HG03521 (cell line): ENCODE data around the gene RPS6KA2.

Experiments
- ATAC-seq: cut with Tn5 transposase; IDR thresholded peaks from one replicate; pipeline ENCODE4 v1.9.1; 2021; ENCODE audit warnings: mild to moderate bottlenecking, moderate library complexity; ENCODE audit not compliant: unreplicated experiment

The RPS6KA2 gene

DNA sequence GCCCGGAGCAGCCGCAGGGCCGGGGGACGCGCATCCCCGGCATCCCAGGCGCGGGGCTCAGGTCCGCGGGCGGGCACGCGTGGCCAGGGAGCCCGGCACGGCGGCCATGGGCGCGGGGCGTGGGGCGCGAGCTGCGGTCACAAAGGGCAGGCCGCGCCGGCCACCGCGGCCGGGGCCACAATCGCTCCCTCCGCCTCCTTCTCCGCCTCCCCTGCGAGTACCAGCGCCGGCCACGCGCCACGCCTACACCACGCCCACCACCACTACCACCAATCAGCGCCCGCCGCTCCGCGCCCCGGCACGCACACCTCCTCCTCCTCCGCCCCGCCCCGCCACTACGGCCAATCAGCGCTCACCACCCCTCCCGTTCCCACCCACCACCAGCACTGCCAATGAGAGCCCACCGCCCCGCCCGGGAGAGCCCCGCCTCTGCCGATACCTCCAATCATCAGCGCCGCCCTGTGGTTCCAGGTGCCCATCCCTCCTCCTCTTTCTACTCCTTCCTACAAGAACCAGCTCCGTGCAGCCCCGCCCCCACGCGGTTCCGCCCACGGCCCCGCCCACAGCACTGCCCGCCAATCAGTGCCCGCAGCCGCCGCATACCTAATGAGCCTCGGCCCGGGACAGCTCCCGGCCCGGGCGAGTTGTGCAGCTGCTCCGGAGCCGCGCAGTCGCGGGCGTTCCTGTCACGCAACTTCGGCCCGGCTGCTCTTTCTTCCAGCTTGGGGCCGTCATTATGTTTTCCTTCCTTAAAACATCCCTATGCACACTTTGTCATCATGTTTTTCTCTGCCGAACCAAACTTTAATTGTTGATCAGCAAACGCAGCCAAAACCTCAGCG lies at the start of gene RPS6KA2:
RPS6KA2 (minus strand) TSS at position 219 of the 842 bp plus-strand sequence. CDS start 232 bp downstream, outside the sequence.
- ATAC-seq: peak; percentile 90

DNA sequence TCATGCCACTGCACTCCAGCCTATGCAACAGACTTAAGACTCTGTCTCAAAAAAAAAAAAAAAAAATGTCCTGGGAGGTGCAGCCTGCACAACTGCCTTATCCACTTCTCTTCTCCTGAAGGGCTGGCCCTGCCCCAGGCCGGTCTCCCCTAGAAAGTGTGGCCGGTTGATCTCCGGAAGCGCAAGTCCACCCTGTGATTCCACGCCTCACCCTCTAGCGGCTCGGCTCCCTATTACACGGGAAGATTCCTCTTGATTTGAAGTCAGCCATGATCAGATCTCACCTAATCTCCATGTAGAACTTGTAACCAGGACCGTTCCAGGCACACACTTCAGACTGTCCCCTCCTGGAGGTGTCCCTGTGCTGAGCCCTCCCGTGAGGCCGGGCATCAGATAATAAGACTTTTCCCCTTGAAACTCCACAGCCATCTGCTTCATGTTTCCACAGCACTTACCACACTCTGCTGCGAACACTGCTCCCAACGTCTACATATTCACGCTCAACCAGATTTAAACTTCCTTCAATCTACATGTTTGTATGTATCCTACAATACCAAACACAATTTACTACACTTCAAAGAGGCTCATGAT lies 49.3 kb upstream of the RPS6KA2 start:
- no peak for ATAC-seq

DNA sequence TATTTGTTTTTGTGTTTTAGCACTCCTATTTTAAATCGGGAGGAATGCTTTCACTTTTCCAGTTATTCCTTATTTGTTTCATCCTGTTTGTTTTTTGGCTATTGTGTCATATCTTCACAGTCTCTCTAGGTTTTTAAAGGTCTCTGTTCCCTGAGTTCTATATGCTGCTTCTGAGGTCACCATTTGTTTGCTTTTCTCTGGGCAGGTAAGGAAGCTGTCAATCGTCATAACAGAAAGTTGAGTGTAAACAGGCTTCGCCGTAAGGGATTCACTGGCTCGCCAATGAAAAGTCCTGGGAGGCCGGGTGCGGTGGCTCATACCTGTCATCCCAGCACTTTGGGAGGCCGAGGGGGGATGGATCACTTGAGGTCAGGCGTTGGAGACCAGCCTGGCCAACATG lies 48.7 kb upstream of the RPS6KA2 start:
- no peak for ATAC-seq

DNA sequence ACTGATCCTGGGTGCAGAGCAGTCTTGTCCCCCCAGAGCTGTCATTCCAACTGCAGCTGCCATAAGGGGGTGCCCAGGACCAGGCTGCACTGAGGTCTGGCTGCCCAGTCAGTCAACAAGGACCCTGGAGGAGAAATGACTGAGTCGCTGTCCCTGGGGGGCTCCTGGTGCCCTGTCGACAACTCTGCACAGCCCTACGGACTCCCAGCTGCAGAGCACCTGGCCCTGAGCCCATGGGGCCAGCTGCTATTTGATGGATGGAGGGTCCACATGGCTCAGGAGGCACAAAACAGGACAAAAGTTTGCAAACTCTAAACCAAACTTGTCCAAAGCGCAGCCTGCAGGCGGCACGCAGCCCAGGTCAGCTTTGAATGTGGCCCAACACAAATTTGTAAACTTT lies 46.3 kb upstream of the RPS6KA2 start:
- ATAC-seq: no peak

DNA sequence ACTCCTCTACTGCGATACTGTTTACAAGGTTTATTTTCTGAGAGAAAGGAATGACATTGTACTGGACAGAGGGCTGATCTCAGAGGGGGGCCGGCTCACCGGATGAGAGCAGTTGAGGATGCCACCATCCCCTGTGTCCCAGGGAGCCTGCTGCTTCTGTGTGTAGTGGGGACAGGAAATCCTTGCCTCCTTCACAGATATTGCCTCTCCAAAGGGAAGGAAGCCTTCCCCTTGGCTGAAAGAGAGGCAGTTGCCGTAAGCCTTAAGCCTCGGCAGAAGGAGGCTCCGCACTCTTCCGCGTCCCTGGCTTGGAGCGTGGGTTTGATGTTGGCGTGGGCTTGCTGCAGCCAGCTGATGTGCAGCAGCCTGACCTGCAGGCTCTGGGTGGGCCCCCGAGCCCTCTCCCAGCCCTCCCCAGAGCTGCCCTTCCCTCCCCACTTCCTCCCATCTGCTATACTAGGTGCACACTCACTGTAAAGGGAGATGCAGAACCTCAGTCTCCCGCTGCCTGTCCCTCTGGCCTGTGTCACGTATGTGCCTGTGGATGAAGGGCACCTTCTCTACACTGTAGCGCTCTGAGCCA lies 45.7 kb upstream of the RPS6KA2 start:
- ATAC-seq: no peak

DNA sequence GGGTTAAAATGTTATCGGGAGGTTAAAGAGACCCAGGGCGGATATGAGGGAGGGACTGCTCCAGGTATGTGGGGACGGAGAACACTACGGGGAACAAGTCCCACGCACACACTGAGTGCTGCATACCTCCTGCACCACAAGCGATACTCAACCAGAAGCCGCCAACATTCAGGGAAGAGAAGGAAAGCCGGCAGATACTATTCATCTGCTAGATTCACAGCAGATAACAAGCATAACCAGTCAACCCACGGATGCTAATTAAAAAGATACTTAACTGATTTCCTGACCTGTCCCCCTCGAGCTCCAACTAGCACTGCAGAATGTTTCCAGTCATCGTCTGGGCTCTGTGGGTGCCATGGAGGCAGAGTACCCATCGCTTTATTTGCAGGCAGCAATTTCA lies 45.1 kb upstream of the RPS6KA2 start:
- no peak for ATAC-seq

DNA sequence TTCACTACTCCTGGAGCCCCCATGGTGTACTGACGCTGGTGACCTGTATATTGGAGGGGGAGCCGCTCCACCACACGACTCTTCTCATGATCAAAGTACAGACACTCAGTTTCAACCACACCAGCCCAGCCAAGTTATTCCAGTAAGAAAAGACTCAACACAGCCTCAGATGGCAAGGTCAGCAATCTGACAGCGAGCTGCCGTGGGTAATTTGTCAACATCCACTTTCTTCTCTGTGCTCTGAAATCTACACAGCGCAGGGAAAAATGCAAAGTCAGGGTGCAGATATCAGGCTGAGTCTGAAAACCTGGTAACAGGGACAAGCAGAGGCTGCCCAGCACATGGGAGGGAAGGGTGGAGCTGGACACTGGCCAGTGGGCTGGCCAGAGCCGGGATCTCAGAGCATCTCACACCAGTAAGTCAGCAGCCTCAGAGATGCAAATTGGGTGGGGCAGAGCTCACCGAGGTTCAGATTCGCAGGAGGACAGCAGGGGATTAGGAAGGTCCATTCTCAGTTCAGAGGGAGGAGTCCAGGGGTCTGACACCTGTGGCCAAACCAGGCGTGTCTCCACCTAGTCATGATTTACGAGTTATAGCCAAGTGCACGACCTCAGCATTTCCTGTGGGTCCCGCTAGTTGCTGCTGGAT lies 44.5 kb upstream of the RPS6KA2 start:
- ATAC-seq: no peak

DNA sequence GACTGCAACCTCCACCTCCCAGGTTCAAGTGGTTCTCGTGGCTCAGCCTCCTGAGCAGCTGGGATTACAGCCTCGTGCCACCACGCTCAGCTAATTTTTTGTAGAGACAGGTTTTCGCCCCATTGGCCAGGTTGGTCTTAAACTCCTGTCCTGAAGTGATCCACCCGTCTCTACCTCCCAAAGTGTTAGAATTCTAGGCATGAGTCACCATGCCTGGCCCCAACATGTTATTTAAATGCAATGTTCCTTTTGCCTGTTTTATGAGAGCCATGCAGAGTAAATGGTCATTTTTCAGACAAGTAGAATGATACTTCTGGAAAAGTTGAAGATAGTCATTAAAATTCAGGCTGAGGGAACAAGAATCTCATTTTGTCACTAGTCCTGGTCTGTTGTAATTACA lies 43.8 kb upstream of the RPS6KA2 start:
- ATAC-seq: no peak

DNA sequence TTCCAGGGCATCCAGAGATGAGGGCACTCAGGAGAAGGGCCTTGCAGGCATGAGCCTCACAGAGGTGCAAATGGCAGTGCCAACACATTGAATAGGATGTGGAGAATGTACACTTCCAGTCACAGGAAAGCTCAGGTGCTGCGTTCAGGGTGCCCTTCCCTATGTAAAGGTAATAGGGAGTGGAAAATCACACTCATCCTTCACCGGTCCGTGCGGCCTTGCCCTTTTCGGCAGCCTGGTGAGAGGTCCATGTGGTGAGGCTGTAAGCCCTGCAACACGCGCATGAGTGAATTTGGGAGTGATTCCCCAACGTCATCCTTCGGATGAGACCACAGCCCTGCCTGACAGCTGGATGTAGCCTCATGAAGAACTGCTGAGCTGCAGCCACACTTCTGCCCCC lies 43.0 kb upstream of the RPS6KA2 start:
- ATAC-seq: no peak

DNA sequence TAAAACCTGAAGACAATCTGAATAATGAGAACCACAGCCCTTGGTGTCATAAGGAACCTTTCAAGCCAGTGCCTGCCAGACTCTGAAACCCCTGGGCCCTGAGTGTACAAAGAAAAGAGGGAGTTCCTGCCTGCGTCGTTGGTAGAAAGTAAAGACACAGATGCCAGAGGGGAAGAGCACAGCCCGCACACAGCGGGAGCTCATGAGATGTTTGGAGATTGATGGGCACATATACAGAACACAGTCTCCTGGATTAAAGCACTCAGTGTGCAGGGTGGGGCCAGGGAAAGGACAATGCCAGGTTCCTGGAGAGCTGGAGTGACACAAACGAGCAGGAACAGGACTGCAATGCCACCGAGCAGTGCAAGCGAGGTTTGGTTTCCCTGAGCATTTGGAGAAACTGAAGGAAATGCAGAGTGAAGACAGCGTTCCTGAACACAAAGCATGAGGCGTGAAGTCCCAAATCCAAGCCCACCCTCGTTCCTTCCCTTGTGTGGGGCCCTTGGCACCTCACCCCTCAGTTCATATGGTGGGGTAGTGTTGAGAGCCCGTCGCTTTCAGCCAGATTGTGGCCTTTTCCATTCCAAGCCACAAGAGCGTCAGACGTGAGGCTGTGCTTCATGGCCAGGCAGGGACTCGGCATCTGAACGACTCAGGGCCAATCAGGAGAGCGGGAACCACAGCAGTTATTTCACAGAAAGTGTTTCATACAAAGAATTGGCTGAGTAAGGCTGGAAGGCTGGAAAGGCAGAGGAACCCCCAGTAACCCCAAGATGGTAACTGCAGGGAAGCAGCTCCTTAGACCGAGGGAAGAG lies 41.0 kb upstream of the RPS6KA2 start:
- ATAC-seq: no peak

DNA sequence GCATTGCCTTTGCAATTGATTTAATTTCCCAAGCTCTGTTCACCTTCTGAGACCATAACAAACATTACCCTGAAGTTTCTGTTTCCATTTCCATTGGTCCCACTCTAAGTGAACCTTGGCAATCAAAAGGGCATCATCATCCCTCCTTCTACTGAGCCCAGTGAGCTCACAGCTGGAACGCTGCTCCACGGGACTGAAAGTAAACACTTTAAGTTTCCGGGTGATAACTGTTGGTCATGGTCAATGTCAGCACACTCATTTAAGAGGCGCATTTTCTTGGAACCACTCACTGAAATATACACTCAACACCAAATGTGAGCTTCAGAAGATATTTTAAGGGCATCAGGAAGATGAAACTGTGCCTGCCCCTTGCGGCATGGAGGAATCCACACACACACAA lies 37.1 kb upstream of the RPS6KA2 start:
- no peak for ATAC-seq

DNA sequence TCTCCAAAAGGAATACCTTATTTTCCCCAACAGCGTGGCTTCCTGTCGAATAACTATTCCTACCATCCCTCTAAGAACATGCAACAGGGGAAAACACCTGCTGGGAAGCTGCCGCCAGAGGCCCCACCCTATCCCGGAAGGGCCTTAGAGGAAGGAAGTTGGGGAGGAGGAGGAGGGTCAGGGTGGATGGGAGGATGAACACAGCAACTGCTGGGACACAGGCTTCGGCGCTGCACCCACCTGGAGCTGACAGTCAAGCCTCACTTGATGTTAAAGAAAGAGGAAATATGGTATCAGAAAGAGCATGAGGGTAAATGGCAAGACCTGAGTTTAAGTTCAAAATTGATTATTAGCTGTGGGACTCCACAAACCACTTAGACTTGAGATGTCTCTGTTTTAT lies 36.5 kb upstream of the RPS6KA2 start:
- ATAC-seq: no peak

DNA sequence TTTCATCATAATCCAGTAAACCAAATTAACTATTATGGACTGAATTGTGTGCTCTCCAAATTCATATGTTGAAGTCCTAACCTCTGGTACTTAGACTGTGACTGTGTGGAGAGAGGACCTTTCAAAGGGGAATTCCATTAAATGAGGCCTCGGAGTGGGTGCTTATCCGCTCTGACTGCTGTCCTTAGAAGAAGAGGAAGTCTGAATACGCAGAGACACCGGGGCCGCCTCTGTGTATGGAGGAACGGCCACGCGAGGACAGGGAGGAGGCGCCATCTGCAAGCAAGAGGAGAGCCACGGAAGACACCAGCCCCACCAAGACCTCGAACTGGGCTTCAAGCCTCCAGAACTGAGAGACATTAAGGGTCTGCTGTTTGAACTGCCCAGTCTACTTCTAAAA lies 35.6 kb upstream of the RPS6KA2 start:
- ATAC-seq: no peak

DNA sequence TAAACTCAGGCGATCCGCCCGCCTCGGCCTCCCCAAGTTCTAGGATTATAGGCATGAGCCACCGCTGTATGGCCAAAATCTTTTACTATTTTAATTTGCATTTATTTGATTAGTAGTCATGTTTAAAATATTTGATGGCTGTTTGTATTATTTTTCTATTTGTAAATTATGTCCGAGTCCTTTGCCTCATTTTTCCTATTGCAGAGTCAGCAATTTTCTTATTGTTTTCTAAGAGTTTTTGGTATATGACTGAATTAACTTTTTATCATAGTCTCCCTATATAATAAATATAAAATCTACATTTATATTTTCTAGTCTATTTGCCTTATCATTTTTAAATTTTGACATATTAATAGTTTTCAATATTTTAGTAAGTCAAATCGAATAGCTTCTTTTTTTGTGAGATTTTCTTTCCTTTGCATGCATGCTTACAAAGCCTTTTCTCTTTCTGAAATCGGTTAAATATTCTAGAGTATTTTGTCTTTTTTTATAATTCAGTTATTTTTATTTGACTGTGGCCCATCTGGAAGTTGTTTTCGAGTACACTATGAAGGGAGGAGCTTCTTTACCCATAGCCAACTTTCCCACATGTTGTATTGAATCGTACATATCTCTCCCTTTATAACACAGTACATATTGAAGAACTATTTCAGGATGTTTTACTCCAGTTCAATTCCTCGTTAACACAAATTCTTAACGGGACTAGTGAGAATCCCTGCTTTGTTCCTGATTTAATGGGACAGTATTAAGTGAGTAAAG lies 34.5 kb upstream of the RPS6KA2 start:
- no peak for ATAC-seq

DNA sequence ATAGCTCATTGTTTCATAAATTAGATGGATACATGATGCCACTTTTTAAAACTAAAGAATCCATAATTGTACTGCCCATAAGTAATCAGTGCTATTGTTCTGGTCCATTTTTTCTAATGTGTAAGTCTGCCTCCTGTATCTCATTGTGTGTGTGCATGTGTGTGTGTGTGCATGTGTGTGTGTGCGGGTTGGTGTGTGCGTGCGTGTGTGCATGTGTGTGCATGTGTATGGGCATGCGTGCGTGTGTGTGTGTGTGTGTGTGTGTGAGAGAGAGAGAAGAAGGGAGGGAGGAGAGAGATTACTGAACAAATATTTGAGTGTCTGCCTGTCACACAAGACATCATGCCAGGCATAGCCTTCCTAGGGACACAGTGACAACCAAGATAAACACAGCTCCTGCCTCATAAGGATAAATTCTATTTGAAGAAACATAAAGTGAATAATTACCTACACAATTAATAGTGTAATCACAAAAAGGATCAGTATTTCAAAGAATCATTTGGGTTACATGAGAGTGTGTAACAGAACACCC lies 33.2 kb upstream of the RPS6KA2 start:
- ATAC-seq: no peak

DNA sequence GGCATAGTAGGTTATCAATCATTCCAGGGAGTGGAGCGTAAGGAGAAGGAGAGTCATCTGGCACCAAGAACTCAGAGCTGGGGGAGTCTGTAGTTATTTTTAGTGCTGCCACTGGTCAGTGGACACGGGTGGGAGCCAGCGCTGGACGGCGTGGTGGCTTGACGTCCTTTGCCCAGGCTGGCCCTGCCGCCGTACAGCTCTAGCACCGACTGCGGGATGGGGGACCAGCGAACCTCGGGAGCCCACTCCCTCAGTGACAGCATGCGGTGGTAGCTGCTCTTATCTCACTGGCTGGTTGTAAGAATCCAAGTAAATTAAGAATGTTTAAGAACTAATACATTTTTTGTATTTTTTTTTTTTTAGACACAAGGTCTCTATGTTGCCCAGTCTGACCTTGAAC lies 32.5 kb upstream of the RPS6KA2 start:
- ATAC-seq: no peak

DNA sequence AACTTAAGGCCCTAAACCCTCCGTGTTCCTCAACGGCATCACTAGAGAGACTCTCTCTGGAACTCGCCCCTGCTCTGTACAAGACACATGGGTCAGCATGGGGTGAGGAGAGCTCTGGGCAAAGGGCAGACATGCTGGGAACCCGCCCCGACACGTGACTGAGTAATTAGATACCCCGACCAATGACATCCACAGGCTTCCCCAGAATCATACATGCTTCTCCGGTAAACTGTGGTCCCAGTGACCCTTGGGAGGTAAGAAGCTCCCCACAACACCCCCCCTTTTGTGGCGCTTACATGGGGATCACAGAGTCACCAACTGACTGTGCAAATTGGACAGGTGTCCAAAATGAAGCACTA lies 31.7 kb upstream of the RPS6KA2 start:
- ATAC-seq: no peak

DNA sequence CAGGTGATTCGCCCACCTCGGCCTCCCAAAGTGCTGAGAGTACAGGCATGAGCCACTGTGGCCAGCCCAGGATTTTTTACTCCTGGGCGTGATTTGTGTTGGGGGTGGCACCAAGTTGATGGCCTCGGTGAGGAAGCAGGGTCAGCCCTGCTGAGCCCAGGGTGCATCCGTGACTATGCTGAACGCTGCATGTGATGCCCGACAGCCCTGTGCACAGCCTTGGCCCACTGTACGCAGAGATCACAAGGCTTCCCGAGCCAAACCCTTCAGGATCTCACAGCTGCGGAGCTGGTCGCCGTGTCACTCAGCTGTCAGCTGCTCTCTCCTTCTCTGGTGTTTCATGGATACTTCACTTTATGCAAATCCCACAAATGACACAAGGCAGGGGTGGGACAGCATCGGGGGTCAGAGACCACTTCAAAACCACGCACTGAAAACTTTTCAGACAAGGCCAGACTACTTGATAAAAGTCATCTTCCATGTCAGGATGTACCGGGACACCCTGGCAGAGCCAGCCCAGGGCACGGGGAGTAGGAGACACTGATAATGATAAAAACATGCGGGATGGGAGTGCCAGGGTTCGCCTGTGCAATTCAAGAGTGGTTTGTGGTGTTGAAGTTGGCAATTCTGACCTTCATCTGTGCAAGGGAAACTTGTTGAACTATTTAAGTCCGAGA lies 31.2 kb upstream of the RPS6KA2 start:
- no peak for ATAC-seq

DNA sequence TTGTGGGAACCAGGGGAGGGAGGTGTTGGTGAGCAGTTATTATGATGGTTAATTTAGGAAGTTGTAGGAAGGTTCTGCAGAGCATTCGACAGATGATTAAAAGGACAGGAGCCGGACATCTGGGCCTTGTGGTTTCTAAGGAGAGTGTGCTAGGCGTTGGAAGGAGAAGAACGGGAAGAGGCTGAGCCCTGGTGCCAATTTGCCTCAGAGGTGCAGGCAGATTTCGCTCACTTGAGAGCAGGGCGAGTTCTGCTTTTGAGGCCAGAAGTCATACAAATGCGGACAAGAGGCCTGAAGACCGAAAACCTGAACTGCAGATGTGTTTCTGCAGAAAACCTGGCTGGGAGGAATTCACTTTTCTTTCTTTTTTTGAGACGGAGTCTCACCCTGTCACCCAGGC lies 30.5 kb upstream of the RPS6KA2 start:
- no peak for ATAC-seq
